Measurements from ENCODE around the gene MT1B.

- TF ChIP-seq POLR2A (IDR thresholded peaks at IDR 0.05) (no peak), CTCF (IDR thresholded peaks at IDR 0.05) (no peak)
Measured at GRCh38 chr16:56632848-56633365, 18.8 kb upstream of the MT1B start.

All from esophagus squamous epithelium (tissue), 4 donors.